Keratinocyte (primary cell): ENCODE measurements around the gene DNAI7.

ENCODE experiments used
- CTCF ChIP-seq, 3 experiments: IDR thresholded peaks in 1 of 3; conservative IDR thresholded peaks in 1 of 3; optimal IDR thresholded peaks in 1 of 3; 2 replicates in 2 of 3; 3 replicates in 1 of 3; pipeline versions ENCODE3 to v1.5.1; 2011; ENCODE audit warnings: low read length in 3 of 3, mild to moderate bottlenecking in 3 of 3, moderate library complexity in 2 of 3, control low read depth in 1 of 3, inconsistent platforms in 1 of 3; ENCODE audit not compliant: insufficient read depth in 2 of 3; ENCODE audit errors: extremely low read depth in 1 of 3
- EZH2 ChIP-seq: IDR thresholded peaks from one replicate; pipeline ENCODE4 v1.6.1; 2012; ENCODE audit warnings: inconsistent platforms, mild to moderate bottlenecking, low read length, moderate library complexity

GRCh38 chr12:25213338-25213737 lies 18.4 kb upstream of the DNAI7 start:
- TF ChIP-seq CTCF (optimal IDR thresholded peaks at IDR 0.05 in 1 of 3, IDR thresholded peaks at IDR 0.05 in 1 of 3, conservative IDR thresholded peaks at IDR 0.05 in 1 of 3; ENCODE audit: extremely low read depth in 1 of 3, insufficient read depth in 2 of 3, low read length in 3 of 3) (no peak), EZH2 (no peak)
